HK-2 (cell line): ENCODE data around the gene PDE11A.
"Not testable (repeated sequence)": the region's sequence is repeated elsewhere in the genome, so short reads cannot be mapped to it uniquely, and the experiment has no call there.

Experiments used
- DNase-seq: peaks from one replicate; pipeline ENCODE4 v3.0.0-alpha.2; 2018; ENCODE audit not compliant: unreplicated experiment

Gene PDE11A

GRCh38 chr2:178072383-178073301, at the start of gene PDE11A:
PDE11A (minus strand) TSS chr2:178072777; CDS start chr2:178072437, 340 bp downstream.
- DNase-seq = peak; percentile 93

GRCh38 chr2:178119179-178119922, 46.8 kb upstream of the PDE11A start:
- no peak for DNase-seq

GRCh38 chr2:178117725-178118124, 45.1 kb upstream of the PDE11A start:
- DNase-seq = no peak

- DNase-seq = no peak
Observed at GRCh38 chr2:178115271-178115670, 42.7 kb upstream of the PDE11A start.

GRCh38 chr2:178114462-178114861, 41.9 kb upstream of the PDE11A start:
- DNase-seq = no peak

GRCh38 chr2:178112202-178113152, 39.9 kb upstream of the PDE11A start, which contains the start of gene RBM45:
RBM45 (plus strand) TSS chr2:178112437; CDS start chr2:178112547, 110 bp downstream.
- peak; percentile 94 for DNase-seq

DNA sequence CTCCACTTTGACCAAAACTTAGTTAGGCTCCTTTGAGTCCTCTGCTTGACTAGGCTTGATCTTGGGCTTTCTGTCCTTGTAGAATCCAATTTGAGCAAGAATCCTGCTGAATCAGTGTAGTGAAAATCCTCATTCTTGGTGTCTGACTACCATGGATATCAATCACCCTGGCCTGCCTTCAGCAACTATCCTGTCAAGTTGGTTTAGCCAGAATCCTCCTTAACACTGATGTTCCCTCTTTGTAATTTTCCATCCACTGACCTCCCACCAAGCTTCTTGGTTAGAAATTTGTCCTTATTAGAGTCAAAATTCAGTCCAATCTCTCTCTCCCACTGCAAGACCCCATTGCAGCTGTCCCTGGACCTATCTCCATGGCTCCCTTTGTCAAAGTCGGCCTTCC, 39.2 kb upstream of the PDE11A start:
- no peak for DNase-seq

DNA sequence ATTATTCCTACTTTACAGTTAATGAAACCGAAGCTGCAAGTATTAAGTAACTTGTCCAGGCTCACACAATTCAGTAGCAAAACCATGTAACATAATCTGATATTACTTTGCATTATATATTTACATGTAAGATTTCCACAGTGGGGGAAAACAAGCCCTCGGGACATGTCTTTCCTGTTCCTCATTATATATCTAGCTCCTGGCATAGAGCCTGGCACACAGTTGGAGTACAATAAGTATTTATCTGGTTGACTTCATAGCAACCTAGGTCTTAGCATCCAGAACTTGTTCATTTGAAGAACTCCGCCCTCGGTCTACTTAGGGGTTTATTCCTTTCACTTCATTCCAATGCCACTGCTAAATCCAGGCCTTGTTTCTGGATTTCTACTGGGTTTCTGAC, 38.1 kb upstream of the PDE11A start:
- DNase-seq = no peak

DNA sequence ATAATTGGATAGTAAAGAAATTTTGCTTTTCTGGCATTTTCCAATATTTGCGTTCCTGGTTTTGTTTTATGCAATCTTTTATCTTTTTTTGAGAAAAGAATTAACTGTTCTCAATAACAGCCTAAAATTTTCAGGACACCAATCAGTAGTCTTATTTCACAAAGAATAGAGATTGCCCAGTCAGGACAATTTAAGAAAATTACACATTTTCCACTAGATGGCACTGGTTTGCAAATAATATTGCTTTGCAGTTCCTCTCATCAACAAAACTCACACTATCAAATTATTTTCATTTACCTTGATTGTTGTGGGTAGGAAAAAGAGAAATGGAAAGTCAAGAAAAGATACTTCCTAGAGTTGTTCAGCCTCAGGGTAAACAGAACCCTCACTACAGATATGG, 37.2 kb upstream of the PDE11A start:
- no peak for DNase-seq

DNA sequence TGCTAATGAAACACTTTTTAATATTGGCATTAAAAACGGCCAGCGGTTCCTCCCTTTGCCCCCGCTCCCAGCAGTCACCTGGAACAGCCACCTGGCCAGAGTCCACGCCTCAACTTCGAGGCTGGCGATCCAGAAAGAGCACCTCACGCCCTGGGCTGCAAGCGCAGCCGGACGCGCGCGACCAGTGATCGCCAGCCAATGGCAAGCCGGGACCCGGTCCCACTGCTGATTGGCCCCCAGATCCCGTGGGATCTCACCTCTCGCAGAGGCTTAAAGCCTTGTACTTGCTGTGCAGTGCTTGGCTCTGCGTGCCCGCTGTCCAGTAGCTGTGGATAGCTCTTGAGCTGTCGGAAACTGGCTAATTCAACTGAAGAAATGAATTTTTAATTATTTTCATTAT, 35.6 kb upstream of the PDE11A start:
- no peak for DNase-seq

GRCh38 chr2:178106053-178106452, 33.5 kb upstream of the PDE11A start:
- no peak for DNase-seq

DNA sequence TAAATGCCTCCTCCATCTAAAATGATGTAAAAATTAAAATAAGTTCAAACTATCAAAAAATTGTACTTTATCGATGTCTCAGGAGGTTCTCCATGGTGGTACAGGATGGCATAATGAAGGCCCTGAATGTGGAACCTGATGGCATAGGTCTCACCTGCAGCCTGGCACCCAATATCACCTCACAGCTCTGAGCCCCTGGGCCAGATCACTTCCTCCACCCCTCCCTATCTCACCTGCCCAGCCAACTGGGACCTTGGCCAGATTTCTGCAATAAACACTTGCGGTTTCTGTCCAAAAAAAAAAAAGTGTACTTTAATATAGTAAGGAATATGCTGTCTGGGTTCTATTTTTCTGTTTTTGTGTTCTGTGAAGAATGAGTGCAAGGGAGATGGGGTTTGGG, 33.0 kb upstream of the PDE11A start:
- no peak for DNase-seq

DNA sequence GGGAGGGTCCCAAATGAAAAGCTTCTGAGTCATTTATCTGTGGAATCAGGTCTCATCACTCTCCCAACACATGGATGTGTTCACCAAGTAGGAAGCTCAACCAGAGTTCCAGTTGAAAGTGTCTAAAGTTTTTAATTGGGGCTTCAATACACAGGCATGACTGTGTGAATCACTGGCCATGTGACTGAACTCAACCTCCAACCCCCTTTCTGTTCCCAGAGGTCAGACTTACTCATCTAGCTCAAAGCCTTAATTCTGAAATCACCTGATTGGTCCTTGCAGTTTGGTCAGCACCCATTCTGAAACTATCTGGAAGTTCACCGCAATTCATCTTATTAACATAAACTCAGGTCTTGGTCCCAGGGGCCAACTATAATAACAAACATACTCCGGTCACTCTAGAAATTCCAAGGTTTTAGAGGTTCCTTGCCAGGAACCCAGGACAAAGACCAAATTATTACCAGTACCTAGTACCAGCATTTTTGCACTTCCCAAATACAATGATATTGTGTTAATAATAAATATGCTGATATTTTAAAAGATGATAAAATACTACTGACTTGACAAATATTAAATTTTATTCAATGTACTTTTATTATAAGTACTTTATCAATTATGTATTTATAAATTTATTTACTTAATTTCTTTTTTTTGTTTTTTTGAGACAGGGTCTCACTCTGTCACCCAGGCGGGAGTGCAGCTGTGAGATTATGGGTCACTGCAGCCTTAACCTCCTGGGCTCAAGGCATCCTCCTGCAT, 28.9 kb upstream of the PDE11A start:
- DNase-seq = peak; percentile 14

GRCh38 chr2:178093471-178093870, 20.9 kb upstream of the PDE11A start:
- DNase-seq = no peak

DNA sequence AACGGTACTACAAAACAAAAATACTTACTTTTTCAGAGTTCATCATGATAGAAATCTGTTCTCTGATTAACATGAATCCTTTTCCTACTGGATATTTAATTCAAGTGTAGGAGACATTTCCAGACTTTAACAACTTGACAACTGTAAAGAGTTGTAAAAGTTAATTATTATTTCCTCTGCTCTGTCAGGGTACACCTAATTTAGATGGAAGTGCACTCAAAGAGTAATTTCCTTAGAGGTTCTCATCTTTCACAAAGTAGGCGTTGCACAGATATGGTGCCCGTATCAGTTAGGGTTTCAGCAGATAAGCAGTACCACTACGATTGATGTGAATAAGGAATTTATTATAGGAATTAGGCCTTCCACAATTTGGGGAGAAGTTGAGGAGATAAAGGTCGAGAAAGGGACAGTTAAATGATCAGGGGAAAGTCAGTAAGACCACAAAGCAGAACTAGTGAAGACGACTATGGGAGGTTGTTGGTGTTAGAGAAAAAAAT, 16.2 kb upstream of the PDE11A start:
- DNase-seq = no peak

DNA sequence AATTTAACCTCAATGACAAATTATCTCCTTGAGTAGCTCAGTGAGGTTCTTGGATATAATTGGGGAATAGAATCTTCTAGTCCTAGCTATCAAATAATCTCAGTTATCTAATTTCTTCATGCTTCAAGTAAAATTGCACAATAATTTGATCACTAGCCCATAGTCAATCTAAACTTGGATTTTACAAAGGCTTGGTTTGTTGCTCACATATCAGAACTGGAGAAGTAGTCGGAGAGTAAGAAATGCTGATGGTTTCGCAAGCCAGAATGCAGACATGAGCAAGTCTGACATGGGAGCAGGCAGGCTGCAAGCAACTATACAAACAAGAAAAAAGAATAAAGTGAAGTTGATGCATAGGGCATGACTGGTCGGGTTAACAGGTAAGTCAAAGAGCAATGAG, 11.7 kb upstream of the PDE11A start:
- DNase-seq = no peak

GRCh38 chr2:178082408-178083045, 9.9 kb upstream of the PDE11A start:
- DNase-seq = no peak

DNA sequence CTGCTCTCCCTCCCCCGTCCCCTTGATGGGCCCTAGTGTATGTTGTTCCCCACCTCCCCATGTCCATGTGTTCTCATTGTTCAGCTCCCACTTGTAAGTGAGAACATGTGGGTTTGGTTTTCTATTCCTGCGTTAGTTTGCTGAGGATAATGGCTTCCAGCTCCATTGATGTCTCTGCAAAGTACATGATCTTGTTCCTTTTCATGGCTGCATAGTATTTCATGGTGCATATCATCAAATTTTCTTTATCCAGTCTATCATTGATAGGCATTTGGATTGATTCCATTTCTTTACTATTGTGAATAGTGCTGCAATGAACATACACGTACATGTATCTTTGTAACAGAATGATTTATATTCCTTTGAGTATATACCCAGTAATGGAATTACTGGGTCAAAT, 6.7 kb upstream of the PDE11A start:
- DNase-seq = not testable (repeated sequence)

DNA sequence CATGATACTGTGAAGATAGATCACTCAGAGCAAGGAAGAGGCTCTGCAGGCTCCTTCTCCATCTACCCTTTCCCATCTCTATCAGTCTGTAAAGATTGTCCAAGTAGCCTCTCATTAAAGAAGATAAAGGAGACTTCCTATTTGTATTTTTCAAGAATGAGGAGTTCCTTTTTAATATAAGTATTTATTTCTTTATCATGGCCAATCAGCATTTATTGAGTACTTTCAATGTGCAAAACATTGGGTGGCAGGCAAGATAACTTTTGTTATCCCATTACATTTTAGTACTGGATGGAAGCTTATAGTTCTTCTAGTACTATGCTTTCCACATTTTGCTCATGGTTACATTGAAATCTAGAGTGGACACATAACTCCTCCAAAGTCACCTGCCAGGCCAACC, 3.6 kb upstream of the PDE11A start:
- no peak for DNase-seq

DNA sequence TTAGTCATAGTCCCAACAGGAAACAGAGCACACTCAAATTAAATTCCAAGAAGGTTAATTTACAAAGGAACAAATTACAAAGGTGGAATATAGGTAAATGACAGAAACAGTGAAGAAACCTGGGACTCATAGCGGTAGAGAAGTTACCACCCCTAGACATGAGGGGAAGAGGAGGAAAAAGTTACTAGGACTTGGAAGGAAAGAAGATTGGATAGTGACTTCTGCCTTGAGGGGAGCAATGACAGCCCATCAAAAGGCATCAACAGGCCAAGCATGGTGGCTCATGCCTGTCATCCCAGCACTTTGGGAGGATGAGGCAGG, 2.4 kb upstream of the PDE11A start:
- no peak for DNase-seq
